NCI-H345 treated with DMSO at 0.1 percent for 48 hours (cell line): ENCODE measurements around the gene AGA.

Experiments
- DNase-seq: peaks from one replicate; lab custom pipeline; 2025; ENCODE audit not compliant: unreplicated experiment; lab: John Stamatoyannopoulos, UW

The AGA gene

GRCh38 chr4:177447417-177448004 lies 5.3 kb upstream of the AGA start:
- DNase-seq, result no peak

GRCh38 chr4:177446586-177446985 lies 4.3 kb upstream of the AGA start:
- no peak for DNase-seq

GRCh38 chr4:177444911-177445736 lies 2.9 kb upstream of the AGA start:
- no peak for DNase-seq

- DNase-seq, result no peak
These were observed 1.0 kb downstream of the AGA start for GRCh38 chr4:177441061-177441802.

- DNase-seq, result no peak
These were observed 5.8 kb downstream of the AGA start for GRCh38 chr4:177436456-177436855.

- DNase-seq, result no peak
These were observed 7.6 kb downstream of the AGA start for GRCh38 chr4:177434667-177435066.

- no peak for DNase-seq
These were observed 15.0 kb downstream of the AGA start for GRCh38 chr4:177427192-177427591.

GRCh38 chr4:177419434-177419833 lies 22.8 kb downstream of the AGA start:
- no peak for DNase-seq

- DNase-seq, result no peak
These were observed 28.6 kb downstream of the AGA start for GRCh38 chr4:177413656-177414055.

GRCh38 chr4:177413076-177413475 lies 29.2 kb downstream of the AGA start:
- DNase-seq, result no peak

- DNase-seq, result no peak
These were observed 30.2 kb downstream of the AGA start for GRCh38 chr4:177411996-177412395.

GRCh38 chr4:177410566-177410965 lies 31.7 kb downstream of the AGA start:
- DNase-seq, result no peak

- DNase-seq, result no peak
These were observed 34.2 kb downstream of the AGA start for GRCh38 chr4:177408023-177408422.

- no peak for DNase-seq
These were observed 36.7 kb downstream of the AGA start for GRCh38 chr4:177405508-177405907.

GRCh38 chr4:177404986-177405385 lies 37.3 kb downstream of the AGA start:
- no peak for DNase-seq

- no peak for DNase-seq
These were observed 37.9 kb downstream of the AGA start for GRCh38 chr4:177404342-177404741.

GRCh38 chr4:177403746-177404145 lies 38.5 kb downstream of the AGA start:
- no peak for DNase-seq

- DNase-seq, result no peak
These were observed 40.5 kb downstream of the AGA start for GRCh38 chr4:177401658-177402273.

GRCh38 chr4:177400030-177400429 lies 42.2 kb downstream of the AGA start:
- DNase-seq, result no peak

GRCh38 chr4:177396352-177396751 lies 45.9 kb downstream of the AGA start:
- DNase-seq, result no peak

GRCh38 chr4:177393236-177393635 lies 49.0 kb downstream of the AGA start:
- DNase-seq, result no peak

GRCh38 chr4:177391953-177392352 lies 50.3 kb downstream of the AGA start:
- no peak for DNase-seq
